HG02588 (cell line): ENCODE results near the gene DNAJC24.

ENCODE experiments used
- ATAC-seq: cut with Tn5 transposase; IDR thresholded peaks from one replicate; pipeline ENCODE4 v1.9.1; 2021; ENCODE audit warnings: mild to moderate bottlenecking, moderate library complexity; ENCODE audit not compliant: unreplicated experiment

Gene DNAJC24

DNA sequence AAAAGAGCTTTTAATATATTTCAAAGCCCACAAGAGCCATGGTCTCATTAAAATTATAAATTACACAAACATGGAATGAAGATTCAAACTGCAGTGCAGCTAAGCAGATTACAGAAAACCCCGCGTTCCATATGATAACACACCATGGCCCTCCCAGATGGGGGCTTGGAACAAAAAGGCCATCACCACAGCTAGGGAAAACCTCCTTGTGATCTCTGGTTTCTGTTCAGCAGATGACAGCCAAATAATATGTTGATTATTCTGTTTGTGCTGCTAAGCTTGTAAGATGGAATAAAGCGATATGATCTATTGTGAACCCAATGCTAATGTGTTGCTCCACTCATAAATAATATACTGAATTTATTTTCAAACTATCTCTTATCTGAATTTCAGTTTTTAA, 111.3 kb downstream of the DNAJC24 start:
- no peak for ATAC-seq
